H9 (cell line): ENCODE data around the gene SNX25. TPM values are rescaled to one million over a fixed set of nuclear protein-coding genes. Genes with fewer than 3 reads are reported as not detected.

Source experiments
- DNase-seq: peaks from one replicate; pipeline ENCODE4 v3.0.0-alpha.2; 2017
- H2AFZ ChIP-seq: one replicate; pipeline ENCODE4 v1.6.1; 2013; ENCODE audit warnings: mild to moderate bottlenecking, low read length, control low read depth, moderate library complexity
- H2AK5ac ChIP-seq: 2 replicates; pipeline ENCODE4 v1.6.1; 2013; ENCODE audit warnings: low read length, control low read depth, mixed read lengths; ENCODE audit not compliant: insufficient read length
- H2BK120ac ChIP-seq: one replicate; pipeline ENCODE4 v1.6.1; 2013; ENCODE audit warnings: low read depth, mild to moderate bottlenecking, low read length, control low read depth, inconsistent platforms; ENCODE audit not compliant: poor library complexity, severe bottlenecking
- H2BK12ac ChIP-seq: 2 replicates; pipeline ENCODE4 v1.6.1; 2013; ENCODE audit warnings: low read length, control low read depth, mixed read lengths, low read depth; ENCODE audit not compliant: insufficient read length
- H2BK15ac ChIP-seq: 2 replicates; pipeline ENCODE4 v1.6.1; 2013; ENCODE audit warnings: low read depth, low read length, control low read depth
- H2BK20ac ChIP-seq: one replicate; pipeline ENCODE4 v1.6.1; 2013; ENCODE audit warnings: low read depth, mild to moderate bottlenecking, low read length, control low read depth, inconsistent platforms; ENCODE audit not compliant: poor library complexity, severe bottlenecking
- H2BK5ac ChIP-seq: 2 replicates; pipeline ENCODE4 v1.6.1; 2013; ENCODE audit warnings: low read length, control low read depth, mixed read lengths; ENCODE audit not compliant: insufficient read length
- H3K14ac ChIP-seq: 2 replicates; pipeline ENCODE4 v1.6.1; 2013; ENCODE audit warnings: low read length, control low read depth; ENCODE audit not compliant: insufficient read depth
- H3K18ac ChIP-seq: 2 replicates; pipeline ENCODE4 v1.6.1; 2013; ENCODE audit warnings: low read depth, mild to moderate bottlenecking, mixed read lengths, low read length, control low read depth; ENCODE audit not compliant: insufficient read length
- H3K23ac ChIP-seq: 2 replicates; pipeline ENCODE4 v1.6.1; 2013; ENCODE audit warnings: low read length, control low read depth, mixed read lengths, low read depth; ENCODE audit not compliant: insufficient read length
- H3K23me2 ChIP-seq: 2 replicates; pipeline ENCODE4 v1.6.1; 2013; ENCODE audit warnings: low read depth, mild to moderate bottlenecking, mixed read lengths, low read length, control low read depth; ENCODE audit not compliant: insufficient read length, poor library complexity, severe bottlenecking
- H3K27ac ChIP-seq: 2 replicates; pipeline ENCODE4 v1.5.1; 2013; ENCODE audit warnings: low read length, control low read depth, mixed read lengths, low read depth; ENCODE audit not compliant: insufficient read length
- H3K27me3 ChIP-seq: 2 replicates; pipeline ENCODE4 v1.6.1; 2013; ENCODE audit warnings: low read length, control low read depth, inconsistent platforms; ENCODE audit not compliant: insufficient read depth
- H3K4ac ChIP-seq: 2 replicates; pipeline ENCODE4 v1.6.1; 2013; ENCODE audit warnings: low read depth, mild to moderate bottlenecking, control low read depth, inconsistent platforms, low read length, moderate library complexity
- H3K4me1 ChIP-seq: 2 replicates; pipeline ENCODE4 v1.6.1; 2013; ENCODE audit warnings: low read length, control low read depth, inconsistent platforms; ENCODE audit not compliant: insufficient read depth
- H3K4me2 ChIP-seq: 2 replicates; pipeline ENCODE4 v1.6.1; 2013; ENCODE audit warnings: low read length, control low read depth, mixed read lengths; ENCODE audit not compliant: insufficient read length, insufficient read depth
- H3K56ac ChIP-seq: 2 replicates; pipeline ENCODE4 v1.6.1; 2013; ENCODE audit warnings: low read depth, mild to moderate bottlenecking, mixed read lengths, low read length, control low read depth; ENCODE audit not compliant: insufficient read length
- H3K79me1 ChIP-seq: 2 replicates; pipeline ENCODE4 v1.6.1; 2013; ENCODE audit warnings: low read depth, mild to moderate bottlenecking, moderate library complexity, low read length, control low read depth, inconsistent platforms; ENCODE audit not compliant: insufficient read depth, poor library complexity, severe bottlenecking
- H3K79me2 ChIP-seq: 2 replicates; pipeline ENCODE4 v1.6.1; 2013; ENCODE audit warnings: low read length, control low read depth, inconsistent platforms; ENCODE audit not compliant: insufficient read depth
- H3K9ac ChIP-seq: 2 replicates; pipeline ENCODE4 v1.6.1; 2013; ENCODE audit warnings: low read length, control low read depth, mixed read lengths; ENCODE audit not compliant: insufficient read length; ENCODE audit errors: extremely low read depth
- H3K9me3 ChIP-seq: one replicate; pipeline ENCODE4 v1.6.1; 2013; ENCODE audit warnings: low read depth, low read length, inconsistent platforms; ENCODE audit not compliant: control insufficient read depth
- H3T11ph ChIP-seq: one replicate; pipeline ENCODE4 v1.6.1; 2013; ENCODE audit warnings: mild to moderate bottlenecking, low read length, control low read depth, inconsistent platforms
- H4K20me1 ChIP-seq: one replicate; pipeline ENCODE4 v1.6.1; 2013; ENCODE audit not compliant: control insufficient read depth, insufficient read length, insufficient read depth
- H4K5ac ChIP-seq: 2 replicates; pipeline ENCODE4 v1.6.1; 2013; ENCODE audit warnings: low read depth, mild to moderate bottlenecking, mixed read lengths, low read length, control low read depth; ENCODE audit not compliant: insufficient read length
- H4K8ac ChIP-seq: replicated peaks from 2 replicates; pipeline ENCODE4 v1.6.1; 2013; ENCODE audit warnings: low read length, control low read depth, mixed read lengths, low read depth; ENCODE audit not compliant: insufficient read length
- H4K91ac ChIP-seq: 2 replicates; pipeline ENCODE4 v1.6.1; 2013; ENCODE audit warnings: low read depth, mild to moderate bottlenecking, moderate library complexity, mixed read lengths, low read length, control low read depth; ENCODE audit not compliant: insufficient read length
- H3K27ac Mint-ChIP-seq, 3 experiments: 2 replicates in 2 of 3; 3 replicates in 1 of 3; pipeline ENCODE4 v1.8.0; 2020 to 2021; ENCODE audit warnings: mixed read lengths in 3 of 3, mild to moderate bottlenecking in 1 of 3, moderate library complexity in 1 of 3
- H3K27me3 Mint-ChIP-seq: 2 replicates; pipeline ENCODE4 v1.8.0; 2021; ENCODE audit warnings: low read depth, mild to moderate bottlenecking, moderate library complexity, mixed read lengths
- H3K36me3 Mint-ChIP-seq, 3 experiments: 2 replicates in 2 of 3; 3 replicates in 1 of 3; pipeline ENCODE4 v1.8.0; 2020 to 2021; ENCODE audit warnings: low read depth in 3 of 3, mixed read lengths in 3 of 3; ENCODE audit not compliant: insufficient read depth in 1 of 3
- H3K4me1 Mint-ChIP-seq, 2 experiments: 2 replicates each; pipeline ENCODE4 v1.8.0; 2020; ENCODE audit warnings: mixed read lengths in 2 of 2
- H3K4me3 Mint-ChIP-seq, 2 experiments: 2 replicates in 1 of 2; 3 replicates in 1 of 2; pipeline ENCODE4 v1.8.0; 2020 to 2021; ENCODE audit warnings: mild to moderate bottlenecking in 2 of 2, mixed read lengths in 2 of 2, moderate library complexity in 1 of 2
- H3K9me3 Mint-ChIP-seq, 2 experiments: 2 replicates in 1 of 2; 3 replicates in 1 of 2; pipeline ENCODE4 v1.8.0; 2020; ENCODE audit warnings: mild to moderate bottlenecking in 2 of 2, mixed read lengths in 2 of 2, moderate library complexity in 1 of 2
- WGBS: extraction: QIAGEN DNeasy Blood & Tissue Kit; methylation state at CpG from one replicate; pipeline ENCODE4 v1.1.7; 2013; ENCODE audit warnings: missing lambda C conversion rate, low lambda C conversion rate, mixed read lengths; ENCODE audit not compliant: insufficient read length; ENCODE audit errors: extremely low coverage; 5-methylcytosine and 5-hydroxymethylcytosine counted together
- total RNA-seq: library from RNA; stranded (reverse); gene quantifications from 2 replicates; pipeline ENCODE4 v1.2.1, GENCODE V29; 2021
- TF ChIP-seq, protein P1 (sequence below): fragments of 200-600 bp; sonication (generic); conservative IDR thresholded peaks from 3 replicates; pipeline ENCODE4 v1.8.0; 2021; ENCODE audit warnings: antibody characterized with exemption, mild to moderate bottlenecking

The SNX25 gene
- total RNA-seq, 1 experiment from 2014 or later: 28.2 TPM

DNA sequence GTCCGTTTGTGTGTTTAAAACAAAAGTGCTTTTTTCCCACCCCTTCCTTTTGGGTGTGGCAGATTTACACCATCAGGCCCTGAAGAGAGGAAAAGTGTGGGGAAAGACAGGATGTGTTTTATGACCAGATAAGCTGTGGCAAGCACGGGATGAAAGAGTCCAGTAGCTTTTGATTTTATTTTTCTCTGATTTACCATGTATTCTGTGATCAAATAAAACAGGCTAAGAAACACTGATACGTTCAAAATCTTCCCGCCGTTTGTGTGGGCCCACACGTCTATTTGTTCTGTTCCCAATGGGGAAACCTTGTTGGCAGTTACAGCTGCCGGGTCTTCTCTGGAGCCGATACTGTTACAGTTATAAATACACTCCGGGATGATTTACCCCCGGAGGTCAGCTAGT, 175.5 kb downstream of the SNX25 start:
- H3K27me3 ChIP-seq: no peaks in the 10 kb centered on the region
- no CpG with 5 or more reads among the region's 10 CpGs for WGBS
- no peak overlapping the region for H2BK12ac ChIP-seq
- H2BK5ac ChIP-seq: no peak overlapping the region
- H3K4ac ChIP-seq: no peak overlapping the region
- no peak overlapping the region for H4K91ac ChIP-seq
- H2BK120ac ChIP-seq: no peak overlapping the region
- H4K5ac ChIP-seq: no peak overlapping the region
- H3K27ac ChIP-seq: no peak overlapping the region
- H2AK5ac ChIP-seq: no peak overlapping the region
- H3K23me2 ChIP-seq: no peaks in the 10 kb centered on the region
- DNase-seq: no peak
- no peak overlapping the region for H3K4me3 Mint-ChIP-seq
- H2BK20ac ChIP-seq: no peak overlapping the region
- no peak overlapping the region for H3K56ac ChIP-seq
- H4K8ac ChIP-seq: no peak overlapping the region
- H3K79me1 ChIP-seq: no peaks in the 10 kb centered on the region
- H3K4me1 Mint-ChIP-seq: peaks cover 8 to 14% of the 10 kb centered on the region in 2 experiments
- no peak overlapping the region for H3K18ac ChIP-seq
- no peak overlapping the region for H2BK15ac ChIP-seq
- no peak overlapping the region for H2AFZ ChIP-seq
- no peaks in the 10 kb centered on the region for H3K79me2 ChIP-seq
- no peak overlapping the region for H3K4me2 ChIP-seq
- no peak overlapping the region for H3K27ac Mint-ChIP-seq
- no peaks in the 10 kb centered on the region for H4K20me1 ChIP-seq
- no peaks in the 10 kb centered on the region for H3K4me1 ChIP-seq
- H3K14ac ChIP-seq: no peak overlapping the region
- no peak overlapping the region for H3K9ac ChIP-seq
- peaks cover 3 to 13% (median 8%) of the 10 kb centered on the region in 3 experiments; a peak in 6 of 7 replicates for H3K36me3 Mint-ChIP-seq
- no peak overlapping the region for H3K23ac ChIP-seq
- TF ChIP-seq, protein P1, sequence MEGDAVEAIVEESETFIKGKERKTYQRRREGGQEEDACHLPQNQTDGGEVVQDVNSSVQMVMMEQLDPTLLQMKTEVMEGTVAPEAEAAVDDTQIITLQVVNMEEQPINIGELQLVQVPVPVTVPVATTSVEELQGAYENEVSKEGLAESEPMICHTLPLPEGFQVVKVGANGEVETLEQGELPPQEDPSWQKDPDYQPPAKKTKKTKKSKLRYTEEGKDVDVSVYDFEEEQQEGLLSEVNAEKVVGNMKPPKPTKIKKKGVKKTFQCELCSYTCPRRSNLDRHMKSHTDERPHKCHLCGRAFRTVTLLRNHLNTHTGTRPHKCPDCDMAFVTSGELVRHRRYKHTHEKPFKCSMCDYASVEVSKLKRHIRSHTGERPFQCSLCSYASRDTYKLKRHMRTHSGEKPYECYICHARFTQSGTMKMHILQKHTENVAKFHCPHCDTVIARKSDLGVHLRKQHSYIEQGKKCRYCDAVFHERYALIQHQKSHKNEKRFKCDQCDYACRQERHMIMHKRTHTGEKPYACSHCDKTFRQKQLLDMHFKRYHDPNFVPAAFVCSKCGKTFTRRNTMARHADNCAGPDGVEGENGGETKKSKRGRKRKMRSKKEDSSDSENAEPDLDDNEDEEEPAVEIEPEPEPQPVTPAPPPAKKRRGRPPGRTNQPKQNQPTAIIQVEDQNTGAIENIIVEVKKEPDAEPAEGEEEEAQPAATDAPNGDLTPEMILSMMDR: no peak
- no peaks in the 10 kb centered on the region for H3K9me3 ChIP-seq
- H3T11ph ChIP-seq: no peak overlapping the region
- peaks cover 5 to 8% of the 10 kb centered on the region in 2 experiments; a peak in 4 of 5 replicates for H3K9me3 Mint-ChIP-seq
- no peaks in the 10 kb centered on the region for H3K27me3 Mint-ChIP-seq
